Left lung (tissue), 10 donors: ENCODE measurements around the gene LGR4. TPM values are rescaled to one million over a fixed set of nuclear protein-coding genes. Genes with fewer than 3 reads are reported as not detected.
A peak's percentile ranks its signal among the peaks of the same experiment; 100 is the strongest.

Experiments
- ATAC-seq: fragments of 200-7000 bp; cut with Tn5 transposase; one replicate; pipeline ENCODE4 v1.9.1; 2020; ENCODE audit warnings: moderate library complexity
- DNase-seq, 4 donors: peaks; one replicate each; pipeline ENCODE4 v3.0.0-alpha.2; 2013 to 2020
- H3K27ac ChIP-seq, 2 donors: fragments of 200-600 bp; sonication (generic) in 1 of 2; one replicate each; pipeline versions ENCODE4 v1.5.0 to v1.8.0; 2020 to 2021
- H3K27me3 ChIP-seq, 2 donors: fragments of 200-600 bp; sonication (generic) in 1 of 2; one replicate each; pipeline versions ENCODE4 v1.5.0 to v1.8.0; 2020 to 2021
- H3K36me3 ChIP-seq, 2 donors: fragments of 200-600 bp; sonication (generic) in 1 of 2; one replicate each; pipeline versions ENCODE4 v1.5.0 to v1.8.0; 2020 to 2021
- H3K4me1 ChIP-seq, 2 donors: fragments of 200-600 bp; one replicate each; pipeline ENCODE4 v1.8.0; 2021
- H3K4me3 ChIP-seq, 2 donors: fragments of 200-600 bp; sonication (generic) in 1 of 2; one replicate each; pipeline versions ENCODE4 v1.5.0 to v1.8.0; 2020 to 2021; ENCODE audit warnings: mild to moderate bottlenecking in 1 of 2
- H3K9me3 ChIP-seq, 2 donors: fragments of 200-600 bp; sonication (generic) in 1 of 2; one replicate each; pipeline versions ENCODE4 v1.5.0 to v1.8.0; 2020 to 2021
- CTCF ChIP-seq, 2 donors: fragments of 200-600 bp; sonication (generic) in 1 of 2; IDR thresholded peaks; one replicate each; pipeline versions ENCODE4 v1.5.0 to v1.8.0; 2021; ENCODE audit warnings: antibody characterized with exemption in 2 of 2
- intact Hi-C, 2 donors: fragments of 100-400 bp; cut with DNase I; formaldehyde crosslinking; loops; one replicate each; pipeline versions ENCODE4 v1.11.2 to v1.14.2; 2022
- polyA plus RNA-seq, 6 donors: library from polyadenylated mRNA; unstranded; fragments of 120-200 nt; gene quantifications; one replicate each; pipeline ENCODE4 v1.2.1, GENCODE V29; 2013; ENCODE audit not compliant: insufficient read length in 6 of 6
- total RNA-seq, 2 donors: library from RNA; stranded (reverse); fragmentation: NEBNext Ultra II Directional; extraction: Animal tissue kit (Norgen Biotek cat#: 25700); gene quantifications; one replicate each; pipeline ENCODE4 v1.2.1, GENCODE V29; 2021
- donor health status: DM: no; HTN: yes; CAD: no.
- donor health status: DM: no; HTN: no; CAD: no.

LGR4 gene
- total and polyA plus RNA-seq, 8 donors: 4.0 to 23.7 (median 21.7) TPM

- DNase-seq: no peak
- Histone ChIP-seq H3K9me3 (no peaks in the 10 kb centered on the region), H3K27ac (no peak overlapping the region), H3K27me3 (no peaks in the 10 kb centered on the region), H3K36me3 (no peaks in the 10 kb centered on the region), H3K4me3 (peak overlapping the region in 1 of 2 donors; percentile 68), H3K4me1 (peaks cover 0 to 20% of the 10 kb centered on the region in 2 donors)
- no peak for TF ChIP-seq CTCF (IDR thresholded peaks at IDR 0.05)
- no peak for ATAC-seq
- intact Hi-C loops: no loop called here
Measured at GRCh38 chr11:27361649-27362431, 110.8 kb downstream of the LGR4 start.

- DNase-seq: no peak
- no peak for ATAC-seq
- intact Hi-C loops: no loop called here
- H3K9me3 ChIP-seq: no peaks in the 10 kb centered on the region
- H3K4me1 ChIP-seq: peaks cover 2 to 13% of the 10 kb centered on the region in 2 donors
- no peak overlapping the region for H3K4me3 ChIP-seq
- TF ChIP-seq CTCF (IDR thresholded peaks at IDR 0.05): no peak
- peak overlapping the region in 1 of 2 donors; percentile 5 for H3K27ac ChIP-seq
- H3K27me3 ChIP-seq: no peaks in the 10 kb centered on the region
- H3K36me3 ChIP-seq: no peaks in the 10 kb centered on the region
Measured at GRCh38 chr11:27358296-27358695, 114.3 kb downstream of the LGR4 start.

- Histone ChIP-seq H3K27me3 (no peaks in the 10 kb centered on the region), H3K36me3 (no peaks in the 10 kb centered on the region), H3K4me3 (no peak overlapping the region), H3K4me1 (peaks cover 2 to 5% of the 10 kb centered on the region in 2 donors), H3K9me3 (no peaks in the 10 kb centered on the region), H3K27ac (no peak overlapping the region)
- no peak for ATAC-seq
- intact Hi-C loops: no loop called here
- no peak for TF ChIP-seq CTCF (IDR thresholded peaks at IDR 0.05)
- DNase-seq: no peak
Measured at GRCh38 chr11:27357250-27357649, 115.3 kb downstream of the LGR4 start.

- DNase-seq (no peak), ATAC-seq (no peak)
- Histone ChIP-seq H3K36me3 (no peaks in the 10 kb centered on the region), H3K27me3 (no peaks in the 10 kb centered on the region), H3K4me1 (peaks cover under 1 to 2% of the 10 kb centered on the region in 2 donors), H3K9me3 (no peaks in the 10 kb centered on the region), H3K4me3 (no peak overlapping the region), H3K27ac (no peak overlapping the region)
- intact Hi-C loops: no loop called here
- TF ChIP-seq CTCF (IDR thresholded peaks at IDR 0.05): no peak
Measured at GRCh38 chr11:27356624-27357222, 115.9 kb downstream of the LGR4 start.

GRCh38 chr11:27355575-27356104 is 117.0 kb downstream of the LGR4 start:
- Histone ChIP-seq H3K9me3 (no peaks in the 10 kb centered on the region), H3K4me1 (peaks cover 0 to 2% of the 10 kb centered on the region in 2 donors), H3K27me3 (no peaks in the 10 kb centered on the region), H3K27ac (no peak overlapping the region), H3K36me3 (no peaks in the 10 kb centered on the region), H3K4me3 (no peak overlapping the region)
- DNase-seq: no peak
- intact Hi-C loops: no loop called here
- TF ChIP-seq CTCF (IDR thresholded peaks at IDR 0.05): no peak
- ATAC-seq: peak; percentile 52
